K562 (cell line): ENCODE results near the gene HDAC6. TPM values are rescaled to one million over a fixed set of nuclear protein-coding genes. Genes with fewer than 3 reads are reported as not detected.

Source experiments
- C11orf30 ChIP-seq: fragments of 450-650 bp; IDR thresholded peaks from 2 replicates; pipeline ENCODE4 v1.6.1; 2016; ENCODE audit warnings: low read depth, mild to moderate bottlenecking
- CCAR2 ChIP-seq: fragments of 200-400 bp; formaldehyde crosslinking; IDR thresholded peaks from 2 replicates; pipeline ENCODE4 v1.6.1; 2017; ENCODE audit warnings: mild to moderate bottlenecking, low read depth, low read length
- DMBX1 ChIP-seq: fragments of 250-450 bp; sonication (Bioruptor Pico); IDR thresholded peaks from 2 replicates; pipeline ENCODE4 v1.8.0; 2022; ENCODE audit warnings: inconsistent platforms, mild to moderate bottlenecking, moderate library complexity, borderline replicate concordance
- ELF1 ChIP-seq: fragments of 200-800 bp; sonication (Bioruptor generic); IDR thresholded peaks from 2 replicates; pipeline ENCODE4 v1.6.1; 2016; ENCODE audit warnings: missing genetic modification characterization, missing compliant biosample characterization
- FIP1L1 ChIP-seq: fragments of 200-400 bp; formaldehyde crosslinking; IDR thresholded peaks from 2 replicates; pipeline ENCODE4 v1.6.1; 2018; ENCODE audit warnings: mild to moderate bottlenecking, low read depth, low read length; ENCODE audit not compliant: poor library complexity, severe bottlenecking
- HDAC1 ChIP-seq, 2 experiments: fragments of 450-650 bp; IDR thresholded peaks; 2 replicates each; pipeline ENCODE4 v1.6.1; 2016 to 2017; ENCODE audit warnings: inconsistent platforms in 1 of 2, mild to moderate bottlenecking in 1 of 2, moderate library complexity in 1 of 2
- HMGXB4 ChIP-seq: sonication (generic); formaldehyde crosslinking; IDR thresholded peaks from 2 replicates; pipeline ENCODE4 v1.8.1; 2023; ENCODE audit warnings: mild to moderate bottlenecking, missing genetic modification reagents
- MAZ ChIP-seq, 2 experiments: fragments of 450-650 bp in 1 of 2; sonication (generic) in 1 of 2; formaldehyde crosslinking; IDR thresholded peaks in 1 of 2; conservative IDR thresholded peaks in 1 of 2; 2 replicates each; pipeline versions ENCODE4 v1.4.0 to v1.5.0; 2020; ENCODE audit warnings: mild to moderate bottlenecking in 1 of 2, missing genetic modification reagents in 1 of 2
- MEIS2 ChIP-seq: fragments of 450-650 bp; IDR thresholded peaks from 2 replicates; pipeline ENCODE4 v1.6.1; 2014; ENCODE audit warnings: mild to moderate bottlenecking; ENCODE audit not compliant: partially characterized antibody
- SIN3B ChIP-seq: fragments of 450-650 bp; IDR thresholded peaks from 2 replicates; pipeline ENCODE4 v1.6.1; 2017; ENCODE audit warnings: low read depth, mild to moderate bottlenecking, moderate library complexity
- TAL1 ChIP-seq: fragments of 450-650 bp; IDR thresholded peaks from 2 replicates; pipeline ENCODE4 v1.6.1; 2016; ENCODE audit warnings: mild to moderate bottlenecking
- TFAP4 ChIP-seq: sonication (generic); formaldehyde crosslinking; IDR thresholded peaks from 2 replicates; pipeline ENCODE4 v1.8.0; 2022; ENCODE audit warnings: missing genetic modification reagents, mild to moderate bottlenecking, moderate library complexity, borderline replicate concordance
- TGIF2 ChIP-seq: sonication (generic); formaldehyde crosslinking; IDR thresholded peaks from 2 replicates; pipeline ENCODE4 v1.8.1; 2022; ENCODE audit warnings: mild to moderate bottlenecking, missing genetic modification reagents, moderate library complexity
- THAP12 ChIP-seq: fragments of 250-450 bp; sonication (Bioruptor Pico); IDR thresholded peaks from 2 replicates; pipeline ENCODE4 v1.9.0; 2021; ENCODE audit warnings: mild to moderate bottlenecking, inconsistent platforms
- XRCC4 ChIP-seq: IDR thresholded peaks from one replicate; pipeline ENCODE4 v1.6.1; 2011; ENCODE audit not compliant: insufficient read depth, insufficient read length; ENCODE audit errors: extremely low read depth
- ZEB2 ChIP-seq: fragments of 450-650 bp; IDR thresholded peaks from 2 replicates; pipeline ENCODE4 v1.6.1; 2016
- ZFP91 ChIP-seq: sonication (generic); formaldehyde crosslinking; IDR thresholded peaks from 2 replicates; pipeline ENCODE4 v1.8.0; 2022; ENCODE audit warnings: mild to moderate bottlenecking, missing genetic modification reagents
- ZKSCAN3 ChIP-seq: fragments of 250-450 bp; sonication (Bioruptor Pico); IDR thresholded peaks from 2 replicates; pipeline ENCODE4 v1.4.0; 2020
- ZNF134 ChIP-seq: fragments of 250-450 bp; sonication (Bioruptor Pico); conservative IDR thresholded peaks from 2 replicates; pipeline ENCODE4 v1.4.0; 2020
- ZNF586 ChIP-seq: fragments of 450-650 bp; formaldehyde crosslinking; conservative IDR thresholded peaks from 2 replicates; pipeline ENCODE4 v1.4.0; 2020; ENCODE audit warnings: mild to moderate bottlenecking, moderate library complexity
- polyA plus RNA-seq, 8 experiments: library from polyadenylated mRNA; depleted of rRNA in 4 of 8; stranded (reverse) in 5 of 8; unstranded in 3 of 8; fragments of >200 nt; fragmentation: Nextera tagmentation in 2 of 8; fragmentation: Illumina TruSeq in 1 of 8; extraction: Ambion mirVana in 2 of 8; extraction: Trizol in 1 of 8; gene quantifications; 2 replicates each; pipeline versions ENCODE4 v1.2.1 to v1.2.3, GENCODE V29; 2011 to 2014; ENCODE audit warnings: inconsistent platforms in 1 of 8, missing spikeins in 1 of 8
- total RNA-seq, 7 experiments: library from RNA; depleted of rRNA in 6 of 7; stranded (reverse); fragments of >200 nt in 6 of 7; fragmentation: Illumina TruSeq in 2 of 7; extraction: Trizol in 2 of 7; gene quantifications; 2 replicates each; pipeline versions ENCODE4 v1.2.1 to v1.2.3, GENCODE V29; 2011 to 2021; ENCODE audit warnings: low replicate concordance in 1 of 7

HDAC6 gene
- total and polyA plus RNA-seq, 9 of the 15 experiments (the other 6 are each of a cell fraction or from before 2014, with no cell fraction given) = 29.9 to 101 (median 71.2) TPM

GRCh38 chrX:48785540-48786214, 16.2 kb upstream of the HDAC6 start (continued):
- 0 out of 2 replicates have a peak, but pooled peaks have one; percentile 16 for TF ChIP-seq THAP12 (CRISPR knock-in tag)
- TF ChIP-seq ZNF134 = no peak
- TF ChIP-seq TGIF2 (CRISPR knock-in tag) = no peak
- no peak for TF ChIP-seq ZKSCAN3 (CRISPR knock-in tag)
- no peak for TF ChIP-seq CCAR2
- peak in 1 of 2 experiments; percentile 69; a peak in 2 of 4 replicates for TF ChIP-seq MAZ (CRISPR knock-in tag; conservative IDR thresholded peaks at IDR 0.05 in 1 of 2, IDR thresholded peaks at IDR 0.05 in 1 of 2)
- 0 out of 2 replicates have a peak, but pooled peaks have one; percentile 11 for TF ChIP-seq ZEB2
- TF ChIP-seq MEIS2 = no peak
- peak; percentile 41; the same call in 1 of the 2 replicates for TF ChIP-seq TFAP4 (CRISPR knock-in tag)
- TF ChIP-seq HMGXB4 (CRISPR knock-in tag) = no peak
- no peak for TF ChIP-seq ELF1 (tag)
- no peak for TF ChIP-seq C11orf30
- peak; percentile 66 for TF ChIP-seq TAL1
- TF ChIP-seq HDAC1 (IDR thresholded peaks at IDR 0.05) = peak in 1 of 2 experiments; percentile 67; a peak in 3 of 4 replicates
- no peak for TF ChIP-seq SIN3B
- no peak for TF ChIP-seq XRCC4
- TF ChIP-seq ZFP91 (CRISPR knock-in tag) = no peak
- TF ChIP-seq DMBX1 (CRISPR knock-in tag) = peak; percentile 75; the same call in 1 of the 2 replicates
- TF ChIP-seq FIP1L1 = no peak
- TF ChIP-seq ZNF586 = no peak
